NCI-H526 (cell line): ENCODE measurements around the gene BMP7.

ENCODE experiments used
- DNase-seq, 2 experiments: peaks; one replicate each; lab custom pipeline; 2025; lab: John Stamatoyannopoulos, UW

Gene BMP7

GRCh38 chr20:57148263-57148662 lies 118.2 kb downstream of the BMP7 start:
- DNase-seq: no peak

- no peak for DNase-seq
These were observed 119.3 kb downstream of the BMP7 start for GRCh38 chr20:57147185-57147584.

- DNase-seq: no peak
These were observed 120.3 kb downstream of the BMP7 start for GRCh38 chr20:57146155-57146554.

GRCh38 chr20:57145089-57145631 lies 121.3 kb downstream of the BMP7 start:
- DNase-seq: no peak

- DNase-seq: no peak
These were observed 123.3 kb downstream of the BMP7 start for GRCh38 chr20:57143173-57143572.

- DNase-seq: no peak
These were observed 123.8 kb downstream of the BMP7 start for GRCh38 chr20:57142667-57143066.

- no peak for DNase-seq
These were observed 124.9 kb downstream of the BMP7 start for GRCh38 chr20:57141492-57141891.

GRCh38 chr20:57140416-57140965 lies 126.0 kb downstream of the BMP7 start:
- DNase-seq: no peak

GRCh38 chr20:57139342-57140093 lies 126.9 kb downstream of the BMP7 start:
- DNase-seq: no peak

- no peak for DNase-seq
These were observed 128.0 kb downstream of the BMP7 start for GRCh38 chr20:57138198-57138995.

- no peak for DNase-seq
These were observed 128.8 kb downstream of the BMP7 start for GRCh38 chr20:57137676-57138075.

GRCh38 chr20:57136734-57137133 lies 129.7 kb downstream of the BMP7 start:
- DNase-seq: no peak

GRCh38 chr20:57135875-57136274 lies 130.6 kb downstream of the BMP7 start:
- DNase-seq: no peak

- no peak for DNase-seq
These were observed 131.6 kb downstream of the BMP7 start for GRCh38 chr20:57134804-57135203.

GRCh38 chr20:57133926-57134650 lies 132.4 kb downstream of the BMP7 start:
- no peak for DNase-seq

- no peak for DNase-seq
These were observed 134.6 kb downstream of the BMP7 start for GRCh38 chr20:57131601-57132391.

GRCh38 chr20:57131077-57131476 lies 135.4 kb downstream of the BMP7 start:
- no peak for DNase-seq

- DNase-seq: no peak
These were observed 136.2 kb downstream of the BMP7 start for GRCh38 chr20:57130160-57130772.

- no peak for DNase-seq
These were observed 137.1 kb downstream of the BMP7 start for GRCh38 chr20:57129303-57129702.

- no peak for DNase-seq
These were observed 138.2 kb downstream of the BMP7 start for GRCh38 chr20:57128044-57128757.
